ENCODE results near the gene CIAO3. TPM values are rescaled to one million over a fixed set of nuclear protein-coding genes. Genes with fewer than 3 reads are reported as not detected.
"Not testable (repeated sequence)": the region's sequence is repeated elsewhere in the genome, so short reads cannot be mapped to it uniquely, and the experiment has no call there.

Gene CIAO3
- total RNA-seq, 1 donor from 2014 or later: 37.6 TPM

- intact Hi-C loops (cut with micrococcal nuclease): no loop called here
Observed at GRCh38 chr16:760545-761343, 19.9 kb upstream of the CIAO3 start, which contains the start of gene MSLN. Gene MSLN, plus strand, starts transcription at chr16:760734. Its CDS starts 1,947 bp downstream, at chr16:762681.

GRCh38 chr16:760065-760464, 19.3 kb upstream of the CIAO3 start:
- intact Hi-C loops (cut with micrococcal nuclease): no loop called here

GRCh38 chr16:759110-759910, 18.5 kb upstream of the CIAO3 start:
- intact Hi-C loops (cut with micrococcal nuclease): no loop called here

GRCh38 chr16:756428-756827, 15.6 kb upstream of the CIAO3 start:
- intact Hi-C loops (cut with micrococcal nuclease): no loop called here

- intact Hi-C loops (cut with micrococcal nuclease): no loop called here
Observed at GRCh38 chr16:754656-755055, 13.9 kb upstream of the CIAO3 start.

- intact Hi-C loops (cut with micrococcal nuclease): not testable (repeated sequence)
Observed at GRCh38 chr16:754121-754607, 13.4 kb upstream of the CIAO3 start.

GRCh38 chr16:752007-752312, 11.2 kb upstream of the CIAO3 start:
- intact Hi-C loops (cut with micrococcal nuclease): no loop called here

GRCh38 chr16:751152-752006, 10.6 kb upstream of the CIAO3 start:
- intact Hi-C loops (cut with micrococcal nuclease): no loop called here

GRCh38 chr16:750485-750884, 9.7 kb upstream of the CIAO3 start:
- intact Hi-C loops (cut with micrococcal nuclease): no loop called here

- intact Hi-C loops (cut with micrococcal nuclease): no loop called here
Observed at GRCh38 chr16:749010-749409, 8.2 kb upstream of the CIAO3 start.

- intact Hi-C loops (cut with micrococcal nuclease): no loop called here
Observed at GRCh38 chr16:747978-748746, 7.4 kb upstream of the CIAO3 start.

GRCh38 chr16:746637-747036, 5.8 kb upstream of the CIAO3 start:
- intact Hi-C loops (cut with micrococcal nuclease): no loop called here

GRCh38 chr16:745739-746138, 4.9 kb upstream of the CIAO3 start:
- intact Hi-C loops (cut with micrococcal nuclease): no loop called here

GRCh38 chr16:743794-744500, 3.1 kb upstream of the CIAO3 start:
- intact Hi-C loops (cut with micrococcal nuclease): no loop called here

GRCh38 chr16:742894-743293, 2.1 kb upstream of the CIAO3 start:
- intact Hi-C loops (cut with micrococcal nuclease): not testable (repeated sequence)

GRCh38 chr16:741986-742629, 1.3 kb upstream of the CIAO3 start:
- intact Hi-C loops (cut with micrococcal nuclease): loop anchor here (1.0 to 2.0 kb wide), 2 partner anchors 27 to 46 kb away; partner anchors contain the start of genes CHTF18, METRN and RPUSD1

GRCh38 chr16:740459-740763, 386 bp downstream of the CIAO3 start:
- intact Hi-C loops (cut with micrococcal nuclease): loop anchor here (2.0 kb wide), 1 partner anchor 26 kb away; the partner anchor contains the start of gene METRN

GRCh38 chr16:739560-740458, 988 bp downstream of the CIAO3 start:
- intact Hi-C loops (cut with micrococcal nuclease): loop anchor here (2.0 kb wide), 1 partner anchor 25 kb away; the partner anchor contains the start of gene METRN
